ENCODE measurements around the gene KCNQ1. TPM values are rescaled to one million over a fixed set of nuclear protein-coding genes. Genes with fewer than 3 reads are reported as not detected.

KCNQ1 gene
- total and polyA plus RNA-seq, 9 of the 15 experiments (the other 6 are each of a cell fraction or from before 2014, with no cell fraction given): 0.44 TPM; not detected in 8

GRCh38 chr11:2436013-2436520 lies 8.7 kb upstream of the KCNQ1 start:
- in situ Hi-C loops (cut with MboI) (no loop called here), intact Hi-C loops (cut with micrococcal nuclease) (no loop called here)
- Histone ChIP-seq H2AFZ (ENCODE audit: low read depth, low read length) (no peak overlapping the region), H3K4me1 (replicated peaks in 1 of 2; ENCODE audit: control insufficient read depth in 2 of 2, insufficient read depth in 2 of 2, low read length in 2 of 2) (peaks cover 0 to 3% of the 10 kb centered on the region in 2 experiments; a peak in 1 of 5 replicates), H3K9me1 (ENCODE audit: control insufficient read depth, insufficient read depth, low read length) (peaks cover 2% of the 10 kb centered on the region), H4K20me1 (replicated peaks; ENCODE audit: control insufficient read depth, insufficient read depth, low read length) (peaks cover 4% of the 10 kb centered on the region; the same call in 1 of the 2 replicates), H3K36me3 (ENCODE audit: control insufficient read depth, insufficient read depth, low read length) (no peaks in the 10 kb centered on the region), H3K4me2 (ENCODE audit: insufficient read depth, low read length) (no peak overlapping the region), H3K4me3 (no peak overlapping the region), H3K27me3 (ENCODE audit: control insufficient read depth in 2 of 2, insufficient read depth in 2 of 2, low read length in 2 of 2) (peaks cover 2 to 53% of the 10 kb centered on the region in 2 experiments; a peak in 4 of 5 replicates), H3K79me2 (ENCODE audit: control insufficient read depth, insufficient read depth, low read length) (no peaks in the 10 kb centered on the region), H3K9ac (ENCODE audit: insufficient read depth in 1 of 2, low read depth in 2 of 2, low read length in 2 of 2) (no peak overlapping the region), H3K27ac (ENCODE audit: extremely low read depth, low read depth, low read length) (no peak overlapping the region), H3K9me3 (replicated peaks; ENCODE audit: control insufficient read depth, insufficient read depth, low read depth, low read length) (no peaks in the 10 kb centered on the region)
- WGBS (ENCODE audit: insufficient coverage, low coverage, missing lambda C conversion rate): 4% methylated on average over 7 of the region's 10 CpGs
- POLR2A ChIA-PET: no interaction called here
- FAIRE-seq: no peak
- CTCF ChIA-PET (ENCODE audit: low intra/inter-chr PET ratio): no interaction called here
- DNase-seq (ENCODE audit: extremely low read depth in 1 of 4, low spot score in 3 of 4): no peak
- TF ChIP-seq PCBP2 (IDR thresholded peaks at IDR 0.05; ENCODE audit: low read depth, low read length, poor library complexity, severe bottlenecking) (no peak), XRCC4 (IDR thresholded peaks at IDR 0.05; ENCODE audit: extremely low read depth, insufficient read depth, insufficient read length) (no peak), SRSF9 (IDR thresholded peaks at IDR 0.05; ENCODE audit: borderline replicate concordance, low read depth, low read length) (no peak), ETS1 (conservative IDR thresholded peaks at IDR 0.05; ENCODE audit: control insufficient read depth, low read depth, low read length) (no peak), ZNF655 (CRISPR knock-in tag; IDR thresholded peaks at IDR 0.05) (no peak), HNRNPL (IDR thresholded peaks at IDR 0.05; ENCODE audit: low read depth, low read length) (no peak), KDM5B (IDR thresholded peaks at IDR 0.05; ENCODE audit: insufficient replicate concordance, low read depth, low read length) (no peak), NCOA6 (IDR thresholded peaks at IDR 0.05) (no peak), BCL6 (CRISPR knock-in tag; IDR thresholded peaks at IDR 0.05) (no peak)
- no TSS peak for BruUV-seq (replicated peaks)
- no peak for ATAC-seq
